ENCODE results near the gene MERTK. TPM values are rescaled to one million over a fixed set of nuclear protein-coding genes. Genes with fewer than 3 reads are reported as not detected.
"Not testable (repeated sequence)": the region's sequence is repeated elsewhere in the genome, so short reads cannot be mapped to it uniquely, and the experiment has no call there.

The MERTK gene
- total RNA-seq, 4 donors from 2014 or later, result 10.6 to 36.6 (median 24.6) TPM

GRCh38 chr2:112065486-112065885, 167.1 kb downstream of the MERTK start:
- Histone ChIP-seq H3K4me3 (no peak overlapping the region), H3K27ac (no peak overlapping the region), H3K36me3 (no peaks in the 10 kb centered on the region), H3K27me3 (no peaks in the 10 kb centered on the region), H3K9me3 (no peaks in the 10 kb centered on the region), H3K4me1 (no peaks in the 10 kb centered on the region)
- intact Hi-C loops (cut with DNase I; ENCODE audit: low total_unique reads), result no loop called here
- no peak for DNase-seq
- TF ChIP-seq, protein P1, sequence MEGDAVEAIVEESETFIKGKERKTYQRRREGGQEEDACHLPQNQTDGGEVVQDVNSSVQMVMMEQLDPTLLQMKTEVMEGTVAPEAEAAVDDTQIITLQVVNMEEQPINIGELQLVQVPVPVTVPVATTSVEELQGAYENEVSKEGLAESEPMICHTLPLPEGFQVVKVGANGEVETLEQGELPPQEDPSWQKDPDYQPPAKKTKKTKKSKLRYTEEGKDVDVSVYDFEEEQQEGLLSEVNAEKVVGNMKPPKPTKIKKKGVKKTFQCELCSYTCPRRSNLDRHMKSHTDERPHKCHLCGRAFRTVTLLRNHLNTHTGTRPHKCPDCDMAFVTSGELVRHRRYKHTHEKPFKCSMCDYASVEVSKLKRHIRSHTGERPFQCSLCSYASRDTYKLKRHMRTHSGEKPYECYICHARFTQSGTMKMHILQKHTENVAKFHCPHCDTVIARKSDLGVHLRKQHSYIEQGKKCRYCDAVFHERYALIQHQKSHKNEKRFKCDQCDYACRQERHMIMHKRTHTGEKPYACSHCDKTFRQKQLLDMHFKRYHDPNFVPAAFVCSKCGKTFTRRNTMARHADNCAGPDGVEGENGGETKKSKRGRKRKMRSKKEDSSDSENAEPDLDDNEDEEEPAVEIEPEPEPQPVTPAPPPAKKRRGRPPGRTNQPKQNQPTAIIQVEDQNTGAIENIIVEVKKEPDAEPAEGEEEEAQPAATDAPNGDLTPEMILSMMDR (IDR thresholded peaks at IDR 0.05), result no peak
- no peak for TF ChIP-seq POLR2A (IDR thresholded peaks at IDR 0.05)

- intact Hi-C loops (cut with DNase I; ENCODE audit: low total_unique reads), result no loop called here
- no peaks in the 10 kb centered on the region for H3K36me3 ChIP-seq
- H3K9me3 ChIP-seq, result no peaks in the 10 kb centered on the region
Measured at GRCh38 chr2:112065966-112066365, 167.6 kb downstream of the MERTK start.

DNA sequence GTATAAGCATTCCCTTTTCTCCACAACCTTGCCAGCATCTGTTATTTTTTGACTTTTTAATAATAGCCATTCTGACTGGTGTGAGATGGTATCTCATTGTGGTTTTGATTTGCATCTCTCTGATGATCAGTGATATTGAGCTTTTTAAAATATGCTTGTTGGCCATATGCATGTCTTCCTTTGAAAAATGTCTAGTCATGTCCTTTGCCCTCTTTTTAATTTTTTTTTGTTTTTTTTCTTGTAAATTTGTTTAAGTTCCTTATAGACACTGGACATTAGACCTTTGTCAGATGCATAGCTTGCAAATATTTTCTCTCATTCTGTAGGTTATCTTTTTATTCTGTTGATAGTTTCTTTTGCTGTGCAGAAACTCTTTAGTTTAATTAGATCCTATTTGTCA, 171.4 kb downstream of the MERTK start:
- H3K27me3 ChIP-seq; intact Hi-C loops (cut with DNase I; ENCODE audit: low total_unique reads); DNase-seq; H3K27ac ChIP-seq; H3K9me3 ChIP-seq; H3K36me3 ChIP-seq; H3K4me3 ChIP-seq; H3K4me1 ChIP-seq: not testable (repeated sequence)

More at GRCh38 chr2:112065966-112066365, 167.6 kb downstream of the MERTK start:
- no peak overlapping the region for H3K4me3 ChIP-seq
- no peaks in the 10 kb centered on the region for H3K4me1 ChIP-seq
- no peak overlapping the region for H3K27ac ChIP-seq
- no peak for TF ChIP-seq POLR2A (IDR thresholded peaks at IDR 0.05)
- TF ChIP-seq, protein P1 (IDR thresholded peaks at IDR 0.05), result no peak
- no peak for DNase-seq
- H3K27me3 ChIP-seq, result no peaks in the 10 kb centered on the region

DNA sequence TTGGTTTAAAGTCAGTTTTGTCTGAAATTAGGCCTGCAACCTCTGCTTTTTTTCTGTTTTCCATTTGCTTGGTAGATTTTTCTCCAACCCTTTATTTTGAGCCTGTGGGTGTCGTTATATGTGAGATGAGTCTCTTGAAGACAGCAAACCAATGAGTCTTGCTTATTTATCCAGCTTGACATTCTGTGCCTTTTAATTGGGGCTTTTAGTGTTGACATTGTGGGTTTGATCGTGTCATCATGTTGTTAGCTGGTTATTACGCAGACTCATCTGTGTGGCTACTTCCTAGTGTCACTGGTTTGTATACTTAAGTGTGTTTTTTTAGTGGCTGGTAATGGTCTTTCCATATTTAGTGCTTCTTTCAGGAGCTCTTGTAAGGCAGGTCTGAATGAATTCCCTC, 175.5 kb downstream of the MERTK start:
- no peaks in the 10 kb centered on the region for H3K9me3 ChIP-seq

GRCh38 chr2:112074506-112074905, 176.1 kb downstream of the MERTK start:
- Histone ChIP-seq H3K9me3 (no peaks in the 10 kb centered on the region), H3K27me3 (no peaks in the 10 kb centered on the region), H3K27ac (no peak overlapping the region), H3K36me3 (no peaks in the 10 kb centered on the region), H3K4me1 (no peaks in the 10 kb centered on the region), H3K4me3 (no peak overlapping the region)
- intact Hi-C loops (cut with DNase I; ENCODE audit: low total_unique reads), result no loop called here
- TF ChIP-seq, protein P1 (IDR thresholded peaks at IDR 0.05), result no peak
- TF ChIP-seq POLR2A (IDR thresholded peaks at IDR 0.05), result no peak
- DNase-seq, result no peak

More for the DNA sequence above, 175.5 kb downstream of the MERTK start:
- Histone ChIP-seq H3K36me3 (no peaks in the 10 kb centered on the region), H3K27ac (no peak overlapping the region), H3K4me1 (no peaks in the 10 kb centered on the region), H3K4me3 (no peak overlapping the region), H3K27me3 (no peaks in the 10 kb centered on the region)
- no peak for DNase-seq
- intact Hi-C loops (cut with DNase I; ENCODE audit: low total_unique reads), result no loop called here
- TF ChIP-seq, protein P1 (IDR thresholded peaks at IDR 0.05), result no peak
- TF ChIP-seq POLR2A (IDR thresholded peaks at IDR 0.05), result no peak
